ENCODE data around the gene RNASE11.

Gene RNASE11

DNA sequence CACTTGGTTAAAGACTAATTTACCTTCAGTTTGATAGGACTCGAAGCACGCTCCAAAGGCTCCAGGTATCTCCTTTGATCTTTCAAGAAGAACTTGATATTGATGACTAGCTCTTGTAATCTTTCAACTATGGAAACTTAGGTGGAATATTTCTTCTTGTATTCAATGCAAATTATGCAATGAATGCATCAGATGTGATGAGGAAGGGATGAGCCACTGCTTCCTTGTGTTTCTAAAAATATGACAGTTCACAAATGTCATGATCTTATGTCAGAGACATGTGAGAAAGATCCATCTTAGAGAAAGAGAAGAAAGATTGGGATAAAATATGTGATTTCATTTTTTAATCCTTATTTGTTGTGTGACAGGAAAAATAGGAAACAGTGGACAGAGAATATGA, 36.9 kb downstream of the RNASE11 start:
- no peak for DNase-seq (ENCODE audit: low read depth, low spot score)
- no peak overlapping the region for H3K27ac ChIP-seq

DNA sequence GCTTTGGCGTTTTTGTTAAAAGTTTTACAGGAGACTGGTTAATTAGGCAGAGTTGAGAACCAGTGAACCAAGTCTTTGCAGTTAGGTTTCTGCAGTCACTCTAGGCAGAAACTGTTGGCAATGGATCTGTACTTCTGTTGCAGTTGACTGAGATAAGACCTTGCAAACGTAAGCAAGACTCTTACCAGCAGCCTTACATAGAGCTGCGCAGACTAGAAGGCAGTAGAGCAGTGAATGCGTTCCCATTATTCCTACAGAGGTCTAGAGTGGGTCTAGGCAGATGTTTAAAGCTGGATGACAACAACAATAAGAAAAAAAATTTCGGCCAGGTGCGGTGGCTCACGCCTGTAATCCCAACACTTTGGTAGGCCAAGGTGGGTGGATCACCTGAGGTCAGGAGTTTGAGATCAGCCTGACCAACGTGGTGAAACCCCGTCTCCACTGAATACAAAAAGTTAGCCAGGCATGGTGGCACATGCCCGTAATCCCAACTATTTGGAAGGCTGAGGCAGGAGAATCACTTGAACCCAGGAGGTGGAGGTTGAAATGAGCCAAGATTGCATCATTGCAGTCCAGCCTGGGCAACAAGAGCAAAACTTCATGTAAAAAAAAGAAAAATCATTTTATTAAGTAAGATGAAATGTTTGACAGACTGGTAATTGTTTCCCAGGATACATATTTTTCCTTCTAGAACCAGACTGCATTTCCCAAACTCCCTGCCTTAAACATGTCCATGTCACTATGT, 39.2 kb downstream of the RNASE11 start:
- DNase-seq (ENCODE audit: low read depth, low spot score) = no peak
- H3K27ac ChIP-seq = no peak overlapping the region

DNA sequence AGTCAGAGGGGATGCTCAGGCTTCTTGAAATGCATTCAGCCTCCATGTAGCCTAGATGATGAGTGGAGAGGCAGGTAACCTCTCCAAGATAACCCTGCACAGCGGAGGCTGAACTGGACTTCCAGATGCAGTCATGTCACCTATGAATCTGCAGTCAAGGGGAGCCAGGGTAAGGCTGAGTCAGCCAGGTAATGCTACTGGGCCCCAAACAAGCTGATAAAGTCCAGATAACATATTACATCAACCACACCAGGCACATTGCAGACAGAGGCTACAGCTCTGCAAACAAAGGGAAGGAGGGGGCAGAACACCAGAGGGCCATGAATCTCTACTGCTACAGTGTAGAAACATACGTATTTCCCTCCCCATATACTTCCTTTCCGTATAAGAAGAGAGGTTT, 40.9 kb downstream of the RNASE11 start:
- DNase-seq (ENCODE audit: low read depth, low spot score) = no peak
- no peak overlapping the region for H3K27ac ChIP-seq

DNA sequence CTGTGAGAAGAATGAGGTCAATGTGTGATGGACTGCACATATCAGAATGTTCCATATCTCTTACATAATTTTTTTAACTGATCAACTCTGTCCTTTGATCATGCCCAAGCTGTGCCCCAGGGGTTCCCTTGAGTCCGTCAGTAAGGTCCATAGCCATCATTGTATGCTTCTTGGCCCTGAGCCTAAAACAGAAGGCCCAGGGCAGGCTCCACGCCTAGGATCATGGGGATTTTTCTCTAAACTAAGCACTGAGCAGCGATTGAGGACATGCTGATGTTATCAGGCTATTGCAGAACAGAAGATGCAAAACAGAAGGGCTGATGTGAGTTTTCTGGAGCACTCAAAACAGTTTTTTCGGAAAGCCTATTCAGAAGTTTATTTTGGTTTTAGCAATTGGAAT, 47.9 kb downstream of the RNASE11 start:
- no peak overlapping the region for H3K27ac ChIP-seq
- no peak for DNase-seq (ENCODE audit: low read depth, low spot score)

Data from epithelial cell of prostate (primary cell).